CD4-positive, alpha-beta T cell treated with Interleukin-6 at 100 ng/mL for 8 hours (primary cell): Measurements from ENCODE around the gene ERCC2.
"Not testable (repeated sequence)": the region's sequence is repeated elsewhere in the genome, so short reads cannot be mapped to it uniquely, and the experiment has no call there.

Experiments
- DNase-seq: peaks from one replicate; pipeline ENCODE4 v3.0.0-alpha.2; 2020; ENCODE audit warnings: mixed read lengths, low spot score

ERCC2 gene

GRCh38 chr19:45354241-45354842, 16.0 kb downstream of the ERCC2 start:
- DNase-seq = no peak

- no peak for DNase-seq
Measured at GRCh38 chr19:45352914-45353796, 17.2 kb downstream of the ERCC2 start.

DNA sequence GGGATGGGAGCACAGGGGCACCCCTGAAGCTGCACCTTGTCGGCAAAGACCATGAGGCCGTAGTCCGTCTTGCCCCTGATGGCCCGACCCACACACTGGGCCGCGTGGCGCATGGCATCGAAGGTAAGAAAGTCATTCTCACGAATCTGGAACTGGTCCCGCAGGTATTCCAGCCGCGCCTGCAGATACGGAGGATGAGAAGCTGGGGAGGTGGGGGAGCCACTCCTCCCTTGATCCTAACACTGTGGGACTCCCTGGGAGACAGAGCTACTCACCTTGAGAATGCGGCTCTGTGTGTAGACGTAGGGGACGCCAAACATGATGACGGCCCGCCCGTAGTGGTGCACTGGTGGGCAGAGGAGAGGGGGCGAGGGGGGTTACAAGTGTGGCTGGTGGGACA, 17.9 kb downstream of the ERCC2 start:
- DNase-seq = no peak

GRCh38 chr19:45352062-45352461, 18.3 kb downstream of the ERCC2 start:
- no peak for DNase-seq

DNA sequence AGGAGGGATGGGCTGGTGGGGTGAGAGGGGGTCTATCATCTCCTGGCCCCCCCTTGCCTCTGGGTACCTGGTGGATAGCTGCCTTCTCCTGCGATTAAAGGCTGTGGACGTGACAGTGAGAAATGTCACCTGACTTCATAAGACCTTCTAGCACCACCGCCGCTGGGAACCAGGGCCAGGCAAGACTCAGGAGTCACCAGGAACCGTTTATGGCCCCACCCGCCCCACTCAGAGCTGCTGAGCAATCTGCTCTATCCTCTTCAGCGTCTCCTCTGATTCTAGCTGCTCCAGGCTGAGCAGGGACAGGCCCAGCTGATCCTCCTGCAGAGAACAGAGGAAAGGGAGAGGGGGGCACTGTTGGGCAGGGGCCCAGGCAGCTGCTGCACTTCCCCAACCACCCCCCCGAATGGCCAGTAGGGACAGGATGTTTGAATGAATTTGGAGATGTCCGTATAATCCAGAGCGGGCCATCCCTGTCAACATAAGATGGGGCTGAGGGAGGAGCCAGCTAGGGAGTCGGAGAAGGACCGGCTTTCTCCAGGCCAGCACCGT, 18.9 kb downstream of the ERCC2 start:
- no peak for DNase-seq

GRCh38 chr19:45350477-45351058, 19.8 kb downstream of the ERCC2 start:
- no peak for DNase-seq

DNA sequence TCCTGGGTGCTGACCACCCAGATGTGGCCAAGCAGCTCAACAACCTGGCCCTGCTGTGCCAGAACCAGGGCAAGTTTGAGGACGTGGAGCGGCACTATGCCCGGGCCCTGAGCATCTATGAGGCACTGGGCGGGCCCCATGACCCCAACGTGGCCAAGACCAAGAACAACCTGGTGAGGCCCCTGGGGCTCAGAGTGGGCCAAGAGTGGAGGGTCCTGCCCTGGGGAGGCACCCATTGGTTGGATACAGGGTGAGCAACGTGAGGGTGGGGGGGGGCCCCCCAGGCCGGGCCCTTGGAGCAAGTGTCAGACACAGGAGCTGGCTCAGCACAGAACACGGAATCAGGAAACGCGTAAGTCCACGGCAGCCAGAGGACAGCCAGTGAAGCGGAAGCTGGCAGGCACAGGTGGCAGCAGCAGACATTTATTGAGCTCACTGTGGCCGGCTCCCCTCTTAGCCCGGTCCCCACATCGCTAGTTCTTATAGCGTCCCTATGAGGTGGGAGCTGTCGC, 20.9 kb downstream of the ERCC2 start:
- no peak for DNase-seq

- DNase-seq = no peak
Measured at GRCh38 chr19:45349126-45349415, 21.3 kb downstream of the ERCC2 start.

- no peak for DNase-seq
Measured at GRCh38 chr19:45348367-45349125, 21.8 kb downstream of the ERCC2 start.

DNA sequence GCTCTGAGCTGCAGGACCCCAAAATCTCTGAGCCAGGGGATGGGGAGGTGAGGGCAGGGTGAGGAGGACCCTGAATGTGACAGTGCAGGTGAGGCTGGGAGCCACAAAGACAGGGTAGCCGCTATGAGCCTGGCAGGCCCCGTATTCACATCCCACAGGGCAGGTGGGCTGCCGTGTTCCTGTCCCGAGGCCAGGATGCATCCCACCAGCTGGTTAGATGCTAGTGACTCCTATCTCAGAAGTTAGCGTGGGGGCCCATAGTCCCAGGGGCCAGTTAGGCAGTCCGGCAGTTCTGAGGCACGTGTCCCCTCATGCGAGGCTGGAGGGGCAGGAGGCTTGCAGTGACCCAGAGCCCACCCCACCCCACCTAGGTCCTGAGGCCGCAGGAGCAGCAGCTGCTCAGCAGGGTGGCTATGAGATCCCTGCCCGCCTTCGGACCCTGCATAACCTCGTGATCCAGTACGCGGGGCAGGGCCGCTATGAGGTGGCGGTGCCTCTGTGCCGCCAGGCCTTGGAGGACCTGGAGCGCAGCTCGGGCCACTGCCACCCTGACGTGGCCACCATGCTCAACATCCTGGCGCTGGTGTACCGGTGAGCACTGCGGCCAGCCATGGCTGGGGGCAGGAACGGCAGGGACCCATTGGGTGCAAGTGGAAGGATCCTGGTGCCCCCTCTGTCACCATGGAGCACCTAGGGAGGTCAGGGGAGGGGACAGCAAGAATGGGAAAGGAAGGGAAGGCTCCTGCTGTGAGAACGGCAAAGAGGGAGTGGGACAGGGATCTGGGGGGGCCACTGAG, 22.6 kb downstream of the ERCC2 start:
- no peak for DNase-seq

GRCh38 chr19:45346449-45346848, 23.9 kb downstream of the ERCC2 start:
- no peak for DNase-seq

DNA sequence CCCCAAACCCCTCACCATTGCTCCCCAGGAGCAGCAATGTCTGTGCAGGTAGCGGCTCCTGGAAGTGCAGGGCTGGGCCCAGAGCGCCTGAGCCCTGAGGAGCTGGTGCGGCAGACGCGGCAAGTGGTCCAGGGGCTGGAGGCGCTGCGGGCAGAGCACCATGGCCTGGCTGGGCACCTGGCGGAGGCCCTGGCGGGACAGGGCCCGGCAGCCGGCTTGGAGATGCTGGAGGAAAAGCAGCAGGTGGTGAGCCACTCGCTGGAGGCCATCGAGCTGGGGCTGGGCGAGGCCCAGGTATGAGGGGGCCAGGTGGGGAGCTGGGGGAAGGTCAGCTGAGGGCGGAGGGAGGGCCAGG, 24.9 kb downstream of the ERCC2 start:
- no peak for DNase-seq

DNA sequence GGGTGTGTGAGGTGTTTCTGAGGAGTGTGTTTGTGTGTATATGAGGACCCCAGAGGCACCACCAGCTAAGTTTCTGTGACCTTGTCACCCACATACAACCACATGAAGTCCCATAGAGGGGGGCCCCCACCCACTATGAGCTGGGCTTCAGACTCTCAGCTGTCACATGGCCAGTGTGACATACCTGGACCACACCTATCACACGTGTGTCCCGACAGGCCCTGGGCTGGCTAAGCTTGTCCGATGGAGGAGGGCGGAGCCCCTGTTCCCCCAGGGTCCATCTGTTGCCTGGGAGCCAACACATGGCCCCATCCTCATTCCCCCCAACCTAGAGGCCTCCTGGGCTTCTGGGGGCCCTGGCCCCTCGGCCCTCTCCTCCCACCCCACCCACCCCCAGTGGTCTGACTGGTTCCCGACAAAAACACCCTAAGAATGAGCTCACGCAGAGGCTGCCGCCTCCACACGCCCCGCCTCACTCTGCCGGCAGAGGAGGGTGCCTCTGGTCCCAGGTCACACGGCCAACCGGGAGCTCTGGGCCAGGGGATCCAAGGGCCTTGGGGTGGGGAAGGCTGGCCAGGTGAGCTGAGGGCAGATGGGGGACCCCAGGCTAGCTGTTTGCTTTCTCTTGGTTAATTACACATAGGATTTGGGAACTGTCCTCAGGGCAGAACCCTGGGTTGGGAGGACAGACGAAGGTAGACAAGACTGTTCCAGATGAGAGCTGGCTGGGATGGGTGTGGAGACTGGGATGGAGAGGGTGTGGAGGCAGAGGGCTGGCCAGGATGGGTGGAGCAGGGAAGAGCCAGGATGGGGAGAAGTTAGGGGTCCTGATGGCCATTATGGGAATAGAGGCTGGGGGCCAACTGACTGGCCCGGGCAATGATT, 25.5 kb downstream of the ERCC2 start:
- DNase-seq = no peak

DNA sequence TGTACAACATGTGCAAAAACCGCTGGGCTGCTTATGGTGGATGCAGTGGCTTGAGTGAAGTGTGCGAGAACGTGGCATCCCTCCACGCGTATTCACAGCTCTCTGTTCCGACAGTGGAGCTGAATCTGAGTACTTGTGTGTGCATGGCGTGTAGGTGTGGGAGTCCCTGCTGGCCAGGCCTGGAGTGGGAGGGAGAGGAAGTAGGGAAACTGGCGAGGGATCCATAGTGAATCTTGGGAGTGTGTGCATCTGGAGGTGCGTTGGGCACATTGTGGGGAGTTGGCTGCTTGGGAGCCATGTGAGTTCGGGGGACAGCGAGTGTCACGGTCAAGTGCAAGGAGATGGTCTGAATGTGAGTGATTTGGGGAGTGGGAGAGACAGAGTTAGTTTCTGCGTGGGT, 27.5 kb downstream of the ERCC2 start:
- DNase-seq = no peak

DNA sequence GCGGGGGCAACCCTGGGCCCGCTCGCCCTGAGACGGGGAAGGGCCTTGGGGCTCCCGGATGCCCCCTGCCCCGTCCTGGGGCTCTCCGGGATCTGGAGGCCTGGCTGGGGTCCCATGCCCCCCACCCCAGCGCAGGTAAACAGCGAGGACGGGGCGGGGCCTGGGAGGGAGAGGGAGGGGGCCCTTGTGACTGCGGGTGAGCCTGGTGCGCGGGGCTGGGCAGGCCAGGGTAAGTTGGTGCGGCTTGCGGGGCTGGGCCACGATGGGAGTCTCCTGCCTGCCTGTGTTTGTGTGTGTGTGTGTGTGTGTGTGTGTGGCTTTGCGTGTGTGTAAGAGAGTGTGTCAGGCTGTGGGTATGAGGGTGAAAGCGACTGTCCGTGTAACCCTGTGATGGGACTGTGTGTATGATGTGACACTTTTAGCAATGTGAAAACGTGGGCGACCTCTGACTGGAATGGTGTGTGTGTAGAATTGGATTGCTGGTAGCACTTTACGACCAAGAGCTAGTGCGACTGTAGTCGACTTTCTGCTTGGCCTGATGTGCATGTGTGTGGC, 29.4 kb downstream of the ERCC2 start:
- no peak for DNase-seq

DNA sequence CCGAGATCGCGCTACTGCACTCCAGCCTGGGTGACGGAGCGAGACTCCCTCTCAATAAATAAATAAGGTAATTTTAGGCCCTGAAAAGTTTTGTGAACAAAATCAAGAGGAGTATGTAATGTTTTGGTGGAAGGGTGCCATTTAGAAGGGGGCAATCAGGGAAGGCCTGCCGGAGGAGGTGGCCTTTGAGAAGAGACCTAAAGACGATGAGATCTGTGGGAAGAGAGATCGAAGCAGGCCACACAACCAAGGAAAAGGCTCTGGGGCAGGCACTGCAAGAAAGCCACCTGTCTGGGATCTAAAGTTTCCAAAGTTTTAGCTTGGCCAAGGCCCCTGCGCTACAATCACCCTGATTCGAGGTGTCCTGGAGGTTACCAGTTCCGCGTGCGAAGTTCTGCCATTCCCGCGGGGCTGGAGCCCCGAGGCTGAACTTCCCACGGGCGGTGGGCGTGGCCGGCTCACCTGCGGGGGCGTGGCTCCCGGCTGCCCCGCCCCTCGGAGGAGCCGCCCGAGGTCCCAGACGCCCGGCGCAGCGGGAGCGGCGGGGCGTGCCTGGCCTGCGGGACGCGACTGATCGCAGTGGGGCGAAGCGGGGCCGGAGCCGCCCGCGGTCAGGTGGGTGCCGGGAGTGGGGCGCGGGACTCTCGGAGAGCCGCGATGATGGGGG, 30.0 kb downstream of the ERCC2 start, which contains the start of gene KLC3:
KLC3 (plus strand) TSS at position 519 of the 667 bp plus-strand sequence. CDS start 4,792 bp downstream, outside the sequence.
- no peak for DNase-seq

DNA sequence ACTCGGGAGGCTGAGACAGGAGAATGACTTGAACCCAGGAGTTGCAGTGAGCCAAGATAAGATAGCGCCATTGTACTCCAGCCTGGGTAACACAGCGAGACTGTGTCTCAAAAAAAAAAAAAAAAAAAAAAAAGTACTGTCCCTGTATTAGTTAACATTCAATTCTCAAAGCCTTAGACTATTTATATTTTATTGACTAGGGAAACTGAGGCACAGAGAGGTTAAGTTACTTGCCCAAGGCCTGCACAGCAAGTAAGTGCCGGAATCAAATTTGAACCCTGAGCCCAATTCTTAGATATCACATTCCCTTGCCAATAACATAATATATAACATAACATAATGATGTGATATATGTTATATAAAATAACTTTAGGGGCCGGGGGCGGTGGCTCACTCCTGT, 30.7 kb downstream of the ERCC2 start:
- no peak for DNase-seq

DNA sequence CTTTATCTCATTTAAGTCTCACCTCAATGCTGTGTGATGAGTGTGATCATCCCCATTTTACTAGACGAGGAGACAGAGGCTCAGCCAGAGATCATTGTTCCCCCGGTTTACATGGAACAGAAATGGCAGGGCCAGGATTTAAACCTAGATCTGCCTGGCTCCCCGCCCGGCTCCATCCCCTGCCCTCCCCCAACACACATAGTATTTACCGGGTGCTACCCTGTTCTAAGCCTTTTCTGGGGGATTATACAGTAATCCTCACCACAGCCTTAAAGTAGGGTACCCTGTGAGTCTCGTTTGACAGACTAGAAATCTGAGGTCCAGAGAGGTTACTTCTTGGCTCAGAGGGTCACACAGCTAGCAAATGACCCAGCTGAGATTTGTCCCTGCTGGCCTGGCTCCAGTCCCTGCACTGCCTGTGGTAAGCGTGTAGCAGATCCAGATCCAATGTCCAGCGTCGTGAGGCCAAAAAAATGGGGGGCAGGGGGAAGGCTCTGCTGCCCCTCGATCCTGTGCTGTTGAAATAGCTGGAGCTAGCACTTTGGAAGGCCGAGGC, 33.6 kb downstream of the ERCC2 start:
- no peak for DNase-seq

- DNase-seq = not testable (repeated sequence)
Measured at GRCh38 chr19:45334881-45335280, 35.5 kb downstream of the ERCC2 start.
